HEK293 (cell line): ENCODE measurements around the gene C4BPB.
A peak's percentile ranks its signal among the peaks of the same experiment; 100 is the strongest.

Experiments used
- CTCF ChIA-PET: fragments of 350-600 bp; formaldehyde crosslinking; extraction: SDS; loops from one replicate; lab custom pipeline; 2021; ENCODE audit warnings: antibody characterized with exemption; lab: Yijun Ruan, JAX
- POLR2A ChIA-PET: fragments of 300-600 bp; formaldehyde crosslinking; extraction: SDS; loops from one replicate; lab custom pipeline; 2020; ENCODE audit warnings: antibody characterized with exemption, inconsistent platforms; lab: Yijun Ruan, JAX
- H3K27ac ChIP-seq: fragments of 200-500 bp; sonication (Bioruptor generic); 2 replicates; pipeline ENCODE4 v1.5.1; 2014; ENCODE audit warnings: low read depth, low read length, control low read depth, inconsistent platforms; ENCODE audit errors: extremely low read depth
- H3K36me3 ChIP-seq, 2 experiments: fragments of 200-500 bp in 1 of 2; sonication (Bioruptor generic) in 1 of 2; 1 replicate in 1 of 2; 2 replicates in 1 of 2; pipeline ENCODE4 v1.5.1; 2014 to 2017; ENCODE audit warnings: inconsistent platforms in 2 of 2, low read length in 2 of 2; ENCODE audit not compliant: control insufficient read depth in 2 of 2, insufficient read depth in 1 of 2
- H3K4me1 ChIP-seq: fragments of 200-500 bp; sonication (Bioruptor generic); 2 replicates; pipeline ENCODE4 v1.5.1; 2014; ENCODE audit warnings: mild to moderate bottlenecking, low read length, inconsistent platforms; ENCODE audit not compliant: control insufficient read depth, insufficient read depth
- H3K4me3 ChIP-seq: 2 replicates; pipeline ENCODE4 v1.5.1; 2011; ENCODE audit warnings: low read depth, mild to moderate bottlenecking, control low read depth, low read length, moderate library complexity
- H3K9me3 ChIP-seq: fragments of 200-500 bp; sonication (Bioruptor generic); 2 replicates; pipeline ENCODE4 v1.5.1; 2014; ENCODE audit warnings: low read depth, low read length, inconsistent platforms; ENCODE audit not compliant: control insufficient read depth, insufficient read depth
- KLF7 ChIP-seq: fragments of 450-650 bp; formaldehyde crosslinking; IDR thresholded peaks from 2 replicates; pipeline ENCODE4 v1.5.1; 2016; ENCODE audit warnings: missing biosample characterization, missing genetic modification characterization, borderline replicate concordance
- OVOL3 ChIP-seq: fragments of 450-650 bp; formaldehyde crosslinking; IDR thresholded peaks from 2 replicates; pipeline ENCODE4 v1.5.1; 2016; ENCODE audit warnings: missing biosample characterization, missing genetic modification characterization
- PRDM1 ChIP-seq: fragments of 450-650 bp; formaldehyde crosslinking; IDR thresholded peaks from 2 replicates; pipeline ENCODE4; 2016; ENCODE audit warnings: missing biosample characterization, missing genetic modification characterization
- PRDM4 ChIP-seq: fragments of 450-650 bp; formaldehyde crosslinking; IDR thresholded peaks from 2 replicates; pipeline ENCODE4 v1.5.1; 2017; ENCODE audit warnings: missing biosample characterization, missing genetic modification characterization
- SCRT1 ChIP-seq: fragments of 450-650 bp; formaldehyde crosslinking; IDR thresholded peaks from 2 replicates; pipeline ENCODE4 v1.5.1; 2016; ENCODE audit warnings: missing biosample characterization, missing genetic modification characterization, borderline replicate concordance
- SCRT2 ChIP-seq: fragments of 450-650 bp; formaldehyde crosslinking; IDR thresholded peaks from 2 replicates; pipeline ENCODE4 v1.5.1; 2016; ENCODE audit warnings: missing biosample characterization, missing genetic modification characterization
- SETDB1 ChIP-seq: IDR thresholded peaks from one replicate; pipeline ENCODE4 v1.6.1; 2017; ENCODE audit warnings: mild to moderate bottlenecking, low read length, moderate library complexity, mixed read lengths; ENCODE audit not compliant: insufficient read length
- ZNF155 ChIP-seq: fragments of 450-650 bp; formaldehyde crosslinking; IDR thresholded peaks from 2 replicates; pipeline ENCODE4 v1.5.1; 2016; ENCODE audit warnings: missing biosample characterization, missing genetic modification characterization
- ZNF174 ChIP-seq: fragments of 450-650 bp; formaldehyde crosslinking; IDR thresholded peaks from 2 replicates; pipeline ENCODE4 v1.5.0; 2017; ENCODE audit warnings: missing biosample characterization, mild to moderate bottlenecking, missing genetic modification characterization
- ZNF280D ChIP-seq: fragments of 450-650 bp; formaldehyde crosslinking; IDR thresholded peaks from 2 replicates; pipeline ENCODE4 v1.5.1; 2016; ENCODE audit warnings: missing biosample characterization, missing genetic modification characterization
- ZNF341 ChIP-seq: fragments of 450-650 bp; formaldehyde crosslinking; IDR thresholded peaks from 2 replicates; pipeline ENCODE4; 2016; ENCODE audit warnings: low read depth, missing biosample characterization, missing genetic modification characterization
- ZNF354C ChIP-seq: fragments of 450-650 bp; formaldehyde crosslinking; IDR thresholded peaks from 2 replicates; pipeline ENCODE4 v1.5.1; 2016; ENCODE audit warnings: missing biosample characterization, missing genetic modification characterization, low read depth, borderline replicate concordance
- ZNF394 ChIP-seq: fragments of 450-650 bp; formaldehyde crosslinking; IDR thresholded peaks from 2 replicates; pipeline ENCODE4 v1.5.1; 2016; ENCODE audit warnings: missing biosample characterization, missing genetic modification characterization, mild to moderate bottlenecking, moderate library complexity, borderline replicate concordance
- ZNF404 ChIP-seq: fragments of 450-650 bp; formaldehyde crosslinking; IDR thresholded peaks from 2 replicates; pipeline ENCODE4 v1.5.1; 2017; ENCODE audit warnings: missing biosample characterization, missing genetic modification characterization
- ZNF426 ChIP-seq: fragments of 450-650 bp; formaldehyde crosslinking; IDR thresholded peaks from 2 replicates; pipeline ENCODE4 v1.5.1; 2017; ENCODE audit warnings: missing biosample characterization, missing genetic modification characterization, mild to moderate bottlenecking, inconsistent platforms, moderate library complexity
- ZNF596 ChIP-seq: fragments of 450-650 bp; IDR thresholded peaks from 2 replicates; pipeline ENCODE4 v1.5.0; 2018; ENCODE audit warnings: missing biosample characterization, mild to moderate bottlenecking, missing genetic modification characterization, moderate library complexity
- ZNF645 ChIP-seq: fragments of 450-650 bp; formaldehyde crosslinking; IDR thresholded peaks from 2 replicates; pipeline ENCODE4; 2016; ENCODE audit warnings: missing biosample characterization, missing genetic modification characterization
- ZNF747 ChIP-seq: fragments of 450-650 bp; formaldehyde crosslinking; IDR thresholded peaks from 2 replicates; pipeline ENCODE4 v1.5.1; 2016; ENCODE audit warnings: missing biosample characterization, missing genetic modification characterization
- ZNF785 ChIP-seq: fragments of 450-650 bp; formaldehyde crosslinking; IDR thresholded peaks from 2 replicates; pipeline ENCODE4 v1.5.1; 2016; ENCODE audit warnings: missing biosample characterization, missing genetic modification characterization
- ZSCAN5A ChIP-seq: fragments of 450-650 bp; formaldehyde crosslinking; IDR thresholded peaks from 2 replicates; pipeline ENCODE4 v1.5.1; 2016; ENCODE audit warnings: missing biosample characterization, missing genetic modification characterization

The C4BPB gene

GRCh38 chr1:207102146-207102545, 13.5 kb downstream of the C4BPB start:
- ChIA-PET CTCF (no interaction called here), POLR2A (no interaction called here)
- Histone ChIP-seq H3K4me1 (no peaks in the 10 kb centered on the region), H3K4me3 (no peak overlapping the region), H3K36me3 (no peaks in the 10 kb centered on the region), H3K27ac (no peak overlapping the region), H3K9me3 (no peaks in the 10 kb centered on the region)
- no peak for TF ChIP-seq SETDB1
- TF ChIP-seq PRDM1 (tag by site-specific recombination), result peak; percentile 5; the same call in 1 of the 2 replicates

GRCh38 chr1:207102659-207103058, 14.0 kb downstream of the C4BPB start:
- CTCF ChIA-PET, result no interaction called here
- H3K4me3 ChIP-seq, result no peak overlapping the region
- TF ChIP-seq ZNF747 (no peak), ZSCAN5A (tag by site-specific recombination) (no peak), ZNF645 (tag by site-specific recombination) (no peak), SCRT2 (tag by site-specific recombination) (peak; percentile 86), ZNF596 (tag by site-specific recombination) (no peak), KLF7 (tag by site-specific recombination) (no peak), OVOL3 (no peak), SCRT1 (tag by site-specific recombination) (peak; percentile 68; the same call in 1 of the 2 replicates)
- TF ChIP-seq, all 188 proteins: peak for 2
- Histone ChIP-seq H3K4me1 (no peaks in the 10 kb centered on the region), H3K27ac (no peak overlapping the region), H3K9me3 (no peaks in the 10 kb centered on the region), H3K36me3 (no peaks in the 10 kb centered on the region)
- POLR2A ChIA-PET, result no interaction called here

- Histone ChIP-seq H3K36me3 (no peaks in the 10 kb centered on the region), H3K9me3 (no peaks in the 10 kb centered on the region), H3K4me3 (no peak within 1 kb of the TSS), H3K4me1 (no peaks in the 10 kb centered on the region), H3K27ac (no peak within 1 kb of the TSS)
- TF ChIP-seq ZNF354C (tag by site-specific recombination) (no peak), ZNF280D (tag by site-specific recombination) (no peak), KLF7 (tag by site-specific recombination) (no peak)
- POLR2A ChIA-PET, result no interaction called here
- CTCF ChIA-PET, result interaction anchor here (0.6 kb wide), 3 partner anchors 23 to 26 kb away, joined by 3 to 5 read pairs (median 3); no protein-coding TSS in a partner anchor
Measured at GRCh38 chr1:207103892-207104373, 15.3 kb downstream of the C4BPB start, which contains the start of gene C4BPA. TSS of gene C4BPA (plus strand) at chr1:207104233. CDS start at chr1:207113026, 8,793 bp downstream.

- CTCF ChIA-PET, result no interaction called here
- no peaks in the 10 kb centered on the region for H3K36me3 ChIP-seq
- no peak overlapping the region for H3K4me3 ChIP-seq
- H3K27ac ChIP-seq, result no peak overlapping the region
- POLR2A ChIA-PET, result no interaction called here
- TF ChIP-seq ZNF394 (tag by site-specific recombination) (no peak), SETDB1 (no peak), ZNF174 (tag by site-specific recombination) (no peak), ZNF155 (tag by site-specific recombination) (no peak), SCRT1 (tag by site-specific recombination) (no peak), ZNF426 (tag by site-specific recombination) (no peak), PRDM4 (tag by site-specific recombination) (no peak), ZNF404 (tag by site-specific recombination) (no peak), ZNF341 (tag by site-specific recombination) (no peak), ZNF785 (no peak)
- no peaks in the 10 kb centered on the region for H3K9me3 ChIP-seq
- H3K4me1 ChIP-seq, result no peaks in the 10 kb centered on the region
Measured at GRCh38 chr1:207109004-207109403, 20.3 kb downstream of the C4BPB start.
